GM12892 (cell line): ENCODE data around the gene NELL2.

Source experiments
- POLR2A ChIP-seq: IDR thresholded peaks from 2 replicates; pipeline ENCODE4 v1.6.1; 2011; ENCODE audit warnings: low read depth, low read length, control low read depth
- POLR2AphosphoS5 ChIP-seq: IDR thresholded peaks from 2 replicates; pipeline ENCODE4 v1.6.1; 2011; ENCODE audit warnings: low read depth, low read length, control low read depth

GRCh38 chr12:44672042-44672441, 204.1 kb downstream of the NELL2 start:
- TF ChIP-seq POLR2A (no peak), POLR2AphosphoS5 (no peak)
